HCT116 (cell line): Measurements from ENCODE around the gene MEF2B. TPM values are rescaled to one million over a fixed set of nuclear protein-coding genes. Genes with fewer than 3 reads are reported as not detected.

Source experiments
- ATAC-seq: fragments of 200-7000 bp; cut with Tn5 transposase; 2 replicates; pipeline ENCODE4 v1.9.1; 2020; ENCODE audit warnings: mild to moderate bottlenecking, moderate library complexity
- BruUV-seq: library from RNA; stranded (reverse); fragments of 400-500 nt; replicated peaks from 2 replicates; lab custom pipeline; 2021; lab: Mats Ljungman, UMichigan
- CTCF ChIA-PET: fragments of 300-600 bp; sonication (Branson Sonifier 250); formaldehyde crosslinking; loops from one replicate; lab custom pipeline; 2021; ENCODE audit warnings: antibody characterized with exemption; lab: Charles Lee
- POLR2A ChIA-PET: fragments of 300-600, 350-600 bp; sonication (Branson Sonifier 250); formaldehyde crosslinking; loops from one replicate; lab custom pipeline; 2021; ENCODE audit warnings: antibody characterized with exemption; lab: Charles Lee
- RAD21 ChIA-PET, 2 experiments: fragments of 300-600 bp; sonication (Branson Sonifier 250); formaldehyde crosslinking; loops; one replicate each; lab custom pipeline; 2023; ENCODE audit warnings: low total read pairs in 2 of 2; ENCODE audit not compliant: uncharacterized antibody in 2 of 2, unreplicated experiment in 2 of 2, low non-redundant PET in 1 of 2; lab: Charles Lee
- DNase-seq: peaks from one replicate; pipeline ENCODE4 v3.0.0-alpha.2; 2010; ENCODE audit warnings: low read depth, low spot score
- H2AFZ ChIP-seq: fragments of 200-600 bp; shearing (Covaris generic), sonication (generic); 2 replicates; pipeline ENCODE4 v1.6.1; 2017; ENCODE audit warnings: low read depth, mixed run types, mixed read lengths, antibody characterized with exemption, low read length; ENCODE audit not compliant: poor library complexity, severe bottlenecking
- H3K27ac ChIP-seq: 2 replicates; pipeline ENCODE4 v1.5.1; 2012; ENCODE audit warnings: low read depth, low read length
- H3K27me3 ChIP-seq: fragments of 200-600 bp; sonication (generic); 2 replicates; pipeline ENCODE4 v1.6.1; 2016; ENCODE audit warnings: mixed run types, low read length, mixed read lengths; ENCODE audit not compliant: insufficient read depth
- H3K36me3 ChIP-seq, 2 experiments: fragments of 200-500 bp in 1 of 2; fragments of 200-600 bp in 1 of 2; sonication (Bioruptor generic) in 1 of 2; sonication (generic) in 1 of 2; 2 replicates each; pipeline versions ENCODE4 v1.5.1 to v1.6.1; 2014 to 2016; ENCODE audit warnings: low read length in 2 of 2, inconsistent platforms in 1 of 2, mixed read lengths in 1 of 2, mixed run types in 1 of 2; ENCODE audit not compliant: insufficient read depth in 2 of 2, control insufficient read depth in 1 of 2
- H3K4me1 ChIP-seq, 2 experiments: fragments of 200-600 bp in 1 of 2; sonication (generic) in 1 of 2; 2 replicates each; pipeline versions ENCODE4 v1.5.1 to v1.6.1; 2012 to 2017; ENCODE audit warnings: low read length in 2 of 2, inconsistent platforms in 1 of 2, mild to moderate bottlenecking in 1 of 2, mixed read lengths in 1 of 2, mixed run types in 1 of 2, moderate library complexity in 1 of 2; ENCODE audit not compliant: insufficient read depth in 2 of 2, control insufficient read depth in 1 of 2
- H3K4me2 ChIP-seq: fragments of 200-600 bp; sonication (generic); 2 replicates; pipeline ENCODE4 v1.6.1; 2017; ENCODE audit warnings: mixed run types, low read length, mixed read lengths
- H3K4me3 ChIP-seq, 2 experiments: fragments of 200-600 bp in 1 of 2; sonication (generic) in 1 of 2; replicated peaks in 1 of 2; 2 replicates each; pipeline ENCODE4 v1.5.1; 2011 to 2016; ENCODE audit warnings: low read length in 2 of 2, control low read depth in 1 of 2, low read depth in 1 of 2, mild to moderate bottlenecking in 1 of 2, mixed read lengths in 1 of 2, mixed run types in 1 of 2
- H3K79me2 ChIP-seq: fragments of 200-600 bp; sonication (generic); 2 replicates; pipeline ENCODE4 v1.6.1; 2017; ENCODE audit warnings: mild to moderate bottlenecking, mixed run types, low read length, moderate library complexity, mixed read lengths; ENCODE audit not compliant: insufficient read depth
- H3K9ac ChIP-seq: fragments of 200-600 bp; sonication (generic); 2 replicates; pipeline ENCODE4 v1.6.1; 2016; ENCODE audit warnings: low read length, mixed read lengths
- H3K9me2 ChIP-seq: fragments of 200-600 bp; sonication (generic), shearing (Covaris generic); 2 replicates; pipeline ENCODE4 v1.6.1; 2017; ENCODE audit warnings: mixed run types, mild to moderate bottlenecking, moderate library complexity; ENCODE audit not compliant: insufficient read depth
- H3K9me3 ChIP-seq, 2 experiments: fragments of 200-500 bp in 1 of 2; fragments of 200-600 bp in 1 of 2; sonication (Bioruptor generic) in 1 of 2; sonication (generic) in 1 of 2; 2 replicates each; pipeline ENCODE4 v1.6.1; 2014 to 2017; ENCODE audit warnings: low read length in 2 of 2, mixed read lengths in 2 of 2, inconsistent platforms in 1 of 2, low read depth in 1 of 2, mild to moderate bottlenecking in 1 of 2, mixed run types in 1 of 2, moderate library complexity in 1 of 2; ENCODE audit not compliant: control insufficient read depth in 1 of 2, insufficient read depth in 1 of 2
- H4K20me1 ChIP-seq: fragments of 200-600 bp; sonication (generic), shearing (Covaris generic); 2 replicates; pipeline ENCODE4 v1.6.1; 2017; ENCODE audit warnings: mixed run types, mild to moderate bottlenecking, moderate library complexity; ENCODE audit not compliant: insufficient read depth
- CBX3 ChIP-seq: IDR thresholded peaks from 2 replicates; pipeline ENCODE4 v1.6.1; 2012; ENCODE audit warnings: low read depth
- CEBPB ChIP-seq: IDR thresholded peaks from 2 replicates; pipeline ENCODE4 v1.6.1; 2012; ENCODE audit warnings: low read depth
- CTCF ChIP-seq, 3 experiments: fragments of 200-600 bp in 1 of 3; sonication (generic) in 1 of 3; IDR thresholded peaks in 2 of 3; conservative IDR thresholded peaks in 1 of 3; 2 replicates each; pipeline ENCODE4 v1.5.1; 2012 to 2017; ENCODE audit warnings: low read depth in 2 of 3, low read length in 2 of 3, antibody characterized with exemption in 1 of 3, borderline replicate concordance in 1 of 3, control low read depth in 1 of 3, mild to moderate bottlenecking in 1 of 3, mixed read lengths in 1 of 3, mixed run types in 1 of 3, moderate library complexity in 1 of 3; ENCODE audit not compliant: insufficient read depth in 1 of 3
- EGR1 ChIP-seq: IDR thresholded peaks from 2 replicates; pipeline ENCODE4 v1.6.1; 2012; ENCODE audit warnings: low read depth
- ELF1 ChIP-seq: IDR thresholded peaks from 2 replicates; pipeline ENCODE4 v1.6.1; 2012; ENCODE audit warnings: low read depth, borderline replicate concordance
- EZH2 ChIP-seq: fragments of 200-600 bp; sonication (generic); IDR thresholded peaks from 2 replicates; pipeline ENCODE4 v1.6.1; 2017; ENCODE audit warnings: antibody characterized with exemption, mixed run types
- EZH2phosphoT487 ChIP-seq: fragments of 200-600 bp; IDR thresholded peaks from 2 replicates; pipeline ENCODE4 v1.6.1; 2018; ENCODE audit warnings: antibody characterized with exemption, borderline replicate concordance
- FOSL1 ChIP-seq: IDR thresholded peaks from 2 replicates; pipeline ENCODE4 v1.6.1; 2012; ENCODE audit warnings: low read depth
- JUND ChIP-seq: IDR thresholded peaks from 2 replicates; pipeline ENCODE4 v1.6.1; 2012
- POLR2A ChIP-seq: IDR thresholded peaks from 2 replicates; pipeline ENCODE4 v1.7.0; 2011; ENCODE audit warnings: borderline replicate concordance; ENCODE audit not compliant: insufficient read depth, insufficient read length; ENCODE audit errors: extremely low read depth
- POLR2AphosphoS5 ChIP-seq: IDR thresholded peaks from 2 replicates; pipeline ENCODE4 v1.6.1; 2011; ENCODE audit warnings: mild to moderate bottlenecking, low read depth, low read length, moderate library complexity
- RAD21 ChIP-seq: IDR thresholded peaks from 2 replicates; pipeline ENCODE4 v1.6.1; 2012; ENCODE audit warnings: low read depth, mild to moderate bottlenecking
- SIN3A ChIP-seq: IDR thresholded peaks from 2 replicates; pipeline ENCODE4 v1.6.1; 2012; ENCODE audit warnings: low read depth
- SP1 ChIP-seq: IDR thresholded peaks from 2 replicates; pipeline ENCODE4 v1.6.1; 2012; ENCODE audit warnings: low read depth
- ZFX ChIP-seq: fragments of 450-650 bp; IDR thresholded peaks from 2 replicates; pipeline ENCODE4 v1.6.1; 2017
- ZNF274 ChIP-seq: fragments of 200-500 bp; sonication (Bioruptor generic); IDR thresholded peaks from 2 replicates; pipeline ENCODE4 v1.6.1; 2014; ENCODE audit warnings: mild to moderate bottlenecking, low read depth, low read length, inconsistent platforms
- intact Hi-C: fragments of 100-400 bp; cut with micrococcal nuclease; formaldehyde crosslinking; loops from 2 replicates; pipeline ENCODE4 v1.10.0; 2022
- total RNA-seq: library from RNA; stranded (reverse); gene quantifications from one replicate; pipeline ENCODE4 v1.2.1, GENCODE V29; 2021; ENCODE audit not compliant: unreplicated experiment
- TF ChIP-seq, protein P1 (sequence below): IDR thresholded peaks from 2 replicates; pipeline ENCODE4 v1.6.1; 2012
- TF ChIP-seq, protein P2 (sequence below): IDR thresholded peaks from 2 replicates; pipeline ENCODE4 v1.6.1; 2011; ENCODE audit warnings: mild to moderate bottlenecking, low read length, moderate library complexity; ENCODE audit not compliant: insufficient replicate concordance; ENCODE audit errors: extremely low read depth
- TF ChIP-seq, protein P3 (sequence below): IDR thresholded peaks from 2 replicates; pipeline ENCODE4 v1.6.1; 2012; ENCODE audit warnings: low read depth
- TF ChIP-seq, protein P4 (sequence below): IDR thresholded peaks from 2 replicates; pipeline ENCODE4 v1.6.1; 2012

MEF2B gene
- total RNA-seq, 1 experiment from 2014 or later = 7.9 TPM

GRCh38 chr19:19105365-19106055, 64.6 kb downstream of the MEF2B start:
- ATAC-seq (peak; percentile 87), DNase-seq (peak; percentile 53)
- Histone ChIP-seq H4K20me1 (no peaks in the 10 kb centered on the region), H3K79me2 (no peaks in the 10 kb centered on the region), H3K27me3 (no peaks in the 10 kb centered on the region), H3K9ac (peak overlapping the region; percentile 61), H3K27ac (peak overlapping the region; percentile 83), H3K36me3 (no peaks in the 10 kb centered on the region), H2AFZ (peak overlapping the region; percentile 78), H3K4me3 (peak overlapping the region; percentile 56 to 63), H3K4me1 (peaks cover 39 to 72% of the 10 kb centered on the region in 2 experiments), H3K9me3 (no peaks in the 10 kb centered on the region), H3K9me2 (no peaks in the 10 kb centered on the region), H3K4me2 (peak overlapping the region; percentile 75)
- TSS peak; percentile 40 for BruUV-seq
- POLR2A ChIA-PET = no interaction called here
- CTCF ChIA-PET = interaction anchor here (0.8 kb wide), 1 partner anchor 10 kb away, joined by 5 read pairs; no protein-coding TSS in a partner anchor
- RAD21 ChIA-PET = no interaction called here
- intact Hi-C loops = no loop called here
- TF ChIP-seq, protein P1, sequence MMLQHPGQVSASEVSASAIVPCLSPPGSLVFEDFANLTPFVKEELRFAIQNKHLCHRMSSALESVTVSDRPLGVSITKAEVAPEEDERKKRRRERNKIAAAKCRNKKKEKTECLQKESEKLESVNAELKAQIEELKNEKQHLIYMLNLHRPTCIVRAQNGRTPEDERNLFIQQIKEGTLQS = no peak
- TF ChIP-seq ELF1 (no peak), EZH2phosphoT487 (no peak), SP1 (no peak; the same call in 1 of the 2 replicates), POLR2A (peak; percentile 71), POLR2AphosphoS5 (peak; percentile 91), ZNF274 (no peak), FOSL1 (no peak), JUND (no peak), EGR1 (peak; percentile 82), EZH2 (no peak), RAD21 (no peak), CBX3 (no peak), CTCF (IDR thresholded peaks at IDR 0.05 in 2 of 3, conservative IDR thresholded peaks at IDR 0.05 in 1 of 3; ENCODE audit: borderline replicate concordance in 1 of 3, insufficient read depth in 1 of 3, low read depth in 2 of 3, low read length in 2 of 3) (no peak), ZFX (peak; percentile 46; the same call in 1 of the 2 replicates), SIN3A (peak; percentile 74), CEBPB (no peak)
- TF ChIP-seq, protein P2, sequence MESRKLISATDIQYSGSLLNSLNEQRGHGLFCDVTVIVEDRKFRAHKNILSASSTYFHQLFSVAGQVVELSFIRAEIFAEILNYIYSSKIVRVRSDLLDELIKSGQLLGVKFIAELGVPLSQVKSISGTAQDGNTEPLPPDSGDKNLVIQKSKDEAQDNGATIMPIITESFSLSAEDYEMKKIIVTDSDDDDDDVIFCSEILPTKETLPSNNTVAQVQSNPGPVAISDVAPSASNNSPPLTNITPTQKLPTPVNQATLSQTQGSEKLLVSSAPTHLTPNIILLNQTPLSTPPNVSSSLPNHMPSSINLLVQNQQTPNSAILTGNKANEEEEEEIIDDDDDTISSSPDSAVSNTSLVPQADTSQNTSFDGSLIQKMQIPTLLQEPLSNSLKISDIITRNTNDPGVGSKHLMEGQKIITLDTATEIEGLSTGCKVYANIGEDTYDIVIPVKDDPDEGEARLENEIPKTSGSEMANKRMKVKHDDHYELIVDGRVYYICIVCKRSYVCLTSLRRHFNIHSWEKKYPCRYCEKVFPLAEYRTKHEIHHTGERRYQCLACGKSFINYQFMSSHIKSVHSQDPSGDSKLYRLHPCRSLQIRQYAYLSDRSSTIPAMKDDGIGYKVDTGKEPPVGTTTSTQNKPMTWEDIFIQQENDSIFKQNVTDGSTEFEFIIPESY = no peak
- TF ChIP-seq, protein P3, sequence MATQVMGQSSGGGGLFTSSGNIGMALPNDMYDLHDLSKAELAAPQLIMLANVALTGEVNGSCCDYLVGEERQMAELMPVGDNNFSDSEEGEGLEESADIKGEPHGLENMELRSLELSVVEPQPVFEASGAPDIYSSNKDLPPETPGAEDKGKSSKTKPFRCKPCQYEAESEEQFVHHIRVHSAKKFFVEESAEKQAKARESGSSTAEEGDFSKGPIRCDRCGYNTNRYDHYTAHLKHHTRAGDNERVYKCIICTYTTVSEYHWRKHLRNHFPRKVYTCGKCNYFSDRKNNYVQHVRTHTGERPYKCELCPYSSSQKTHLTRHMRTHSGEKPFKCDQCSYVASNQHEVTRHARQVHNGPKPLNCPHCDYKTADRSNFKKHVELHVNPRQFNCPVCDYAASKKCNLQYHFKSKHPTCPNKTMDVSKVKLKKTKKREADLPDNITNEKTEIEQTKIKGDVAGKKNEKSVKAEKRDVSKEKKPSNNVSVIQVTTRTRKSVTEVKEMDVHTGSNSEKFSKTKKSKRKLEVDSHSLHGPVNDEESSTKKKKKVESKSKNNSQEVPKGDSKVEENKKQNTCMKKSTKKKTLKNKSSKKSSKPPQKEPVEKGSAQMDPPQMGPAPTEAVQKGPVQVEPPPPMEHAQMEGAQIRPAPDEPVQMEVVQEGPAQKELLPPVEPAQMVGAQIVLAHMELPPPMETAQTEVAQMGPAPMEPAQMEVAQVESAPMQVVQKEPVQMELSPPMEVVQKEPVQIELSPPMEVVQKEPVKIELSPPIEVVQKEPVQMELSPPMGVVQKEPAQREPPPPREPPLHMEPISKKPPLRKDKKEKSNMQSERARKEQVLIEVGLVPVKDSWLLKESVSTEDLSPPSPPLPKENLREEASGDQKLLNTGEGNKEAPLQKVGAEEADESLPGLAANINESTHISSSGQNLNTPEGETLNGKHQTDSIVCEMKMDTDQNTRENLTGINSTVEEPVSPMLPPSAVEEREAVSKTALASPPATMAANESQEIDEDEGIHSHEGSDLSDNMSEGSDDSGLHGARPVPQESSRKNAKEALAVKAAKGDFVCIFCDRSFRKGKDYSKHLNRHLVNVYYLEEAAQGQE = no peak
- TF ChIP-seq, protein P4, sequence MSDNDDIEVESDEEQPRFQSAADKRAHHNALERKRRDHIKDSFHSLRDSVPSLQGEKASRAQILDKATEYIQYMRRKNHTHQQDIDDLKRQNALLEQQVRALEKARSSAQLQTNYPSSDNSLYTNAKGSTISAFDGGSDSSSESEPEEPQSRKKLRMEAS = peak; percentile 91
